Measurements from ENCODE around the gene SMTNL2.

Gene SMTNL2

DNA sequence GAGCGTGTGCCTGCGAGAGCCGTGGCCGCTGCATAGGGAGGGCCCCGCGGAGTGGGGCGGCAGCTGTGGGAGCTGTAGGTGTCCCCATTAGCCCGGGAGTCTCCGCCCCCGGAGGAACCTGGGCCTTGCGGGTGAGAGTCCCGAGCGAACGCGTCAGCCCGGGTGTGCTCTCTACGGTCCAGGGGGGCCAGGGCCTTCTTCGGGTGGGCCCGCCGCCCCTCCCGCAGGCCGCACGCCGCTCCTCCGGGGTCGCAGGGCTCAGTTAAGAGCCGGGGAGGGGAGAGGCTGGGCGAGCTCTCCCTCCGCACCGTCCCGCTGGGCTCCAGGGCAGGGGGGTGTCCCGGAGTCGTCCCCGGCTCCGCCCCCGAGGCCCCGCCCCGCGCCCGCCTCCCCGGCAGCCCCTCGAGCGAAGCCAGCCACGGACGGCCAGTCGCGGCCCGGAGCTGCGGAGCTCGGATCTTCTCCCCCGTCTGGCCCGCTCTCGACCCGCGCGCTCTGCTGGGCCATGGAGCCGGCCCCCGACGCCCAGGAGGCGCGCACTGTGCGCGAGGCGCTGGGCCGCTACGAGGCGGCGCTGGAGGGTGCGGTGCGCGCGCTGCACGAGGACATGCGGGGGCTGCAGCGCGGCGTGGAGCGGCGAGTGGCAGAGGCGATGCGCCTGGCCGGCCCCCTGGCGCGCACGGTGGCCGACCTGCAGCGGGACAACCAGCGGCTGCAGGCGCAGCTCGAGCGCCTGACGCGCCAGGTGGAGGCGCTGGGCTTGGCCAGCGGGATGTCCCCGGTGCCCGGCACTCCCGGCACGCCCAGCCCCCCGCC, at the start of gene SMTNL2:
TSS of gene SMTNL2 (plus strand) at position 429 of the 816 bp plus-strand sequence. CDS start at position 506, 77 bp downstream.
- no peak for DNase-seq

DNA sequence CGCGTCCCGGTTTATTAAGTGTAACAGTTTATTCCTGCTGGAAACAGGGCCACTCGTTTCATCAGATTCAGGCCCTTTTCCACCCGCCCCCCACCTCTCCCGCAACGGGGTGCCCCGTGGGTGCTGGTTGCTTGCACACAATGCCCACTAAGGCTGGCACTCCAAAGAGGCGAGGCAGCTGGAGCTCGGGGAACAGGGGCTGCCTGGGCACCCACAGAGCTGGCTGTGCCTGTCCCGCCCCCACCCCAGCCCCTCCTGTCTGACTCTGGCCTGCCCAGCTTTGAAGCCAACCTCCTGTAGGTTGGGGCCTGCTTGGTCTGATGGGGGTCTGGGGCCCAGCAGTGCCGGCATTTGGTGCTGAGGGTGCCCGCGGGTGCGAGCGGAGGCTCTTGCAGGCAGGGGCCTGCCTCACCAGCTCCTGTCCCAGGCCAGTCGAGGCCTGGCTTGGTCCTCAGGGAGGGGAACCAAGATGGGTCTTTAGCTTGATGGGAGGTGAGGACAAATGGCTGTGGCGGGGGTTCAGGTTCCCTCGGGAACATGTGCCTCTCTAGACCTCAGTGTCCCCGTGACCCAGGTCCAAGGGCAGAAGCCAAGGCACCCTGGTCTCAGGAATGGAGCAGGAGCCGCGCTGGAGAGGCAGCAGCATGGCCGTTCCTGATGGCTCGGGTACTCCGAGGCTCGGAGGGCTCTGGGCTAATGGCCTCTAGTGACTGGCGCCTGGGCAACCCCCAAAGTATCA, 49.2 kb upstream of the SMTNL2 start:
- no peak for DNase-seq

DNA sequence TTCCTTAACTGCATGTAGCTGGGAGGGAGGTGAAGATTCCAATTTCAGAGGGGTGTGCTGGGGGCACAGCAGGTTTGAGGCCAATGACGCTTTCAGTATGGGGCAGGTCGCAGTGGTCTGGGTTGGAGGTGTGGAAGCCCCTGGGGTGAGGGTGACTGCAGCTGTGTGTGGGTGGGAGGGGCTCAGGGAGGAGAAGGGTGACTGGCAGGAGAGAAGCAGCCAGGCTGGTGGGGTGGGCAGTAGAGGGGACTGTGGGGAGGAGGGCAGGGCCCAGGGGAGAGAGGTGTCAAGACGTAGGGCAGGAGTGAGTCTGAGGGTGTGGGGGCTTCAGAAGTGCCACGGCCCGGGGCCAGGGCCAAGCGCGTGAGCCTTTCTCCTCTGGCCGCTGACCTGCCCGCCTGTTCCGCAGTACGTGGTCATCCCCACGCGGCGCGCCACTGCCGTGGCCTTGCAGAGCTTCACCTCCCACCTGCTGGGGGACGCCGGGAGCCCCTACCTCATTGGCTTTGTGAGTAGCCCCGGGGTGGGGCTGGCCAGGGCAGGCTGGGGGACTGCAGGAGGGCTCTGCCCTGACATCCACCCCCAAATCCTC, 48.6 kb upstream of the SMTNL2 start:
- DNase-seq, result no peak

DNA sequence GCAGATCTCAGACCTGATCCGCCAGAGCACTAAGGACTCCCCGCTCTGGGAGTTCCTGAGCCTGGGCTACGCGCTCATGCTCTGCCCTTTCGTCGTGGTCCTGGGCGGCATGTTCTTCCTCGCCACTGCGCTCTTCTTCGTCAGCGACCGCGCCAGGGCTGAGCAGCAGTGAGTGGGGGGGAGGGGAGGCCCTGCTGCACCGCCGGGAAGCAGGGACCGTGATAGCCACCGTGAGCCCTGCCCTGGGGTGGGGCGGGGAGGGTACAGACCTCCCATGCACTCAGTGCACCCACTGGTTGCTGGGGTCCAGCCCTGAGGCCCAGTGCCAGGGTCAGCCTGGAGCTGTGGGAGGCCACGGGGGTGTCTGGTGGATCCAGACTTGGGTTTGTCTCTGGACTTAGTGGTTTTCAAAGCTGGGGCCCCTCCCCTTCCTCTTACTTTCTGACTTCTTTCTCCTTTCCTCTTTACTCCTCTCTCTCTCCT, 48.0 kb upstream of the SMTNL2 start:
- DNase-seq, result no peak

DNA sequence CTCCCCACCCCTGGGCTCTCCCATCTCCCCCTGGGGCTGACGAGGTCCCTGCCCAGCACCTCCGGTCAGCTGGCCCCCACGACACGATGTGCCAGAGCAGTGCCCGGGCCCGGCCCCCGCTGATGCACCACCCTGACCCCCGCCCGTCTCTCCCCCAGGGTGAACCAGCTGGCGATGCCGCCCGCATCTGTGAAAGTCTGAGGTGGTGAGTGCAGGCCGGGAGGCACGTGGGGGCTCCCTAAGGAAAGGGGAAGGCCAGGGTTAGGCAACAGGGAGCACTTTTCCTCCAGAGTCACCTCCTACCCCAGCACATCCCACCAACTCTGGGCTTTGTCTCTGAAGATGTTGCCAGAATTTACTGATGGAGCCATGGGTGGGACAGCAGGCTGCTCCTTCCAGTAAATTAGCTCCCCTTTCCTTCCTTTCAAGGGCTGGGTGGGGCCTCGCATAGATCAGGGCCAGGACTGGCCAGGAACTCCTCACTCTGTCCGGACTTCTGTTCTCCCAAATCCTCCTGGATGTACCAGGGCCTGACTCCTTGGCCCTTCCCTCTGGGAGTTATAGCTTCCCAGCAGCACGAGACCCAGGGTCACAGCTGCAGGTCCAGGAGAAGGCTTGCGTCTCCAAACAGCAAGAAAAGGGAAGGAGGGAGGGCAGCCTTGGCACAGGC, 47.5 kb upstream of the SMTNL2 start:
- DNase-seq, result no peak

DNA sequence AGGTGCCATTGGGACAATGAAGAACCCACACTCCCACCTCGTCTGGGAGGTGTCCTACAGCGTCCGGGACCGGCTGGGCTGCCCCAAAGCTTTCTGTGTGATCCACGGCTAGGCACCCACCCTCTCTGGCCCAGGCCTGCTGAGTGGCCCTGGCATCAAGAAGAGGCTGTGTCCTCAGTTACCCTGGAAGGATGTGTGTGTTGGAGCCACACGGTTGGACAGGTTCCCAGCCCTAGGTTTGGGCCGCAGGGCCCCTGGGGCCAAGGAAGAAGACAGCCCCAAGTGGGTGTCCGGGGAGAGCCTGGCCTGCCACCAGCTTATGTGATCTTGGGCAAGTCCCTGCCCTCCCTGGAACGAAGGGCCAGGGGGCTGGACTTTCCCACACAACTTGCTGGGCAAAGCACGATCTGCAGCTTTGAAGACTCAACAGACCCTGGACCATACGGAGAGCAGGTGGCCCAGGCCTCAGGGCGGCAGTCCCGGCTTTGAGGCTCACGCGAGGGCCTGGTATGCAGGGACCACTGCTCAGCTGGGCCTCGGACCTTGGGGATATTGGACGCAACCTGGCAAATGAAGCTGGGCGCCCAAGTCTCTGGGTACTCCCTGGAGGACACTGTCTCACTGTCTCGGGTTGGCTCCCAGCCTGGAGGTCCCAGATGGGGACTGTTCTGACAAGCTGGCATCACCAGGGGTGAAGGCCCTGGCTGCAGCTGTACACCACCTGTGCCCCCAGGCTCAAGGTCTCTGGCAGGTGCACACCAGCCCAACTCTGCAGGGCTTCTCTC, 46.7 kb upstream of the SMTNL2 start:
- DNase-seq, result no peak

DNA sequence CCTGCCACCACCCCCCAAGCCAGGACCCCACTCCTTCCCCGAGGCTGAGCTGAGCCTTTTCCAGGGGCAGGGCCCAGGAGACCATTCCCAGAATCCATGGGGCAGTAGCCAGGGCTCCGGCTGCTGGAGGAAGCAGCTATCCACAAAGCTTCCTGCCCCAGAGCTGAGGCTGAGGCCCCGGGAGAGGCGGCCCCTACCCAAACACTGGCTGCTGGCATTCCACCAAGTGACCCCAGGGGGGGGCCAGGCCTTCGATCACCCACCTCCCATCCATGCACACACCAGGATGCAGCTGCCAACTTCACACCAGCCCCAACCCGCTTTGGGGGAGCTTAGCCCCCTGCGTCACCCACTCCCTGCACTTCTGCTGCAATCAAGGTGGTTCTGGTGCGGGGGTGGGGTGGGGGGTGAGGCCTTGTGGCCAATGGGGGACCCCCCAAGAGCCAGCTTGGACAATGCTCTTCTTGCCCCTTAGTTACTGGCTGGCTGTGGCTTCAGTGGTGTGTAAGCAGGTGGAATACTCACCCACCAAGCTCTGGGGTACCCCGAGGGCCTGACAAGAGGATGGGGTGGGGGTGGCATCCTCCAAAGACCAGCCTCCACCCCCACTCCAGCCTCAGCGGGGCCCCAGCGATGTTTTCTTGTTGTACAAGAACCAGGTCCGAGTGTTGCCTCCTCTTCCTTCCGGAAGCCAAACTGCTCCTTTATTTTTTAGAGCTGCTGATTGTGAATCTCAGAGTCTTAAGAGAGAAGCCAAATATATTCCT, 45.9 kb upstream of the SMTNL2 start:
- no peak for DNase-seq

DNA sequence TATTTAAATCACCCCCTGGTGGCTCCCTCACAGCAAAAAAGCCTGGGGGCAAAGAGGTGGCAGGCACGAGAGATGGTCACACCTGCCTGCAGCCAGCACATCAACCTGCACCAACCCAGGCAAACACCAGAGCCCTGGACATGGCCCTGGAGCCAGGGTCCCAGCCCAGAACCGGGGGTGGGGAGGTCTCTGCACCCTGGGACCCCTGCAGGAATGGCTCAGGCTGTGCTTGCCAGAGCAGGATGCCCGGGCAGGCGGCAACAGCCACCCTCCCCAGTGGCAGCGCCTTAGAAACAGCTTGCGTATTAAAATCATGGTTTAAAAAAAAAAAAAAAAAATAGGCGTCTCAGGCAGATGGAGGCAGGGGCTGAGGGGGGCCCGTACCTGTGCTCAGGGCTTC, 45.3 kb upstream of the SMTNL2 start:
- DNase-seq, result no peak

DNA sequence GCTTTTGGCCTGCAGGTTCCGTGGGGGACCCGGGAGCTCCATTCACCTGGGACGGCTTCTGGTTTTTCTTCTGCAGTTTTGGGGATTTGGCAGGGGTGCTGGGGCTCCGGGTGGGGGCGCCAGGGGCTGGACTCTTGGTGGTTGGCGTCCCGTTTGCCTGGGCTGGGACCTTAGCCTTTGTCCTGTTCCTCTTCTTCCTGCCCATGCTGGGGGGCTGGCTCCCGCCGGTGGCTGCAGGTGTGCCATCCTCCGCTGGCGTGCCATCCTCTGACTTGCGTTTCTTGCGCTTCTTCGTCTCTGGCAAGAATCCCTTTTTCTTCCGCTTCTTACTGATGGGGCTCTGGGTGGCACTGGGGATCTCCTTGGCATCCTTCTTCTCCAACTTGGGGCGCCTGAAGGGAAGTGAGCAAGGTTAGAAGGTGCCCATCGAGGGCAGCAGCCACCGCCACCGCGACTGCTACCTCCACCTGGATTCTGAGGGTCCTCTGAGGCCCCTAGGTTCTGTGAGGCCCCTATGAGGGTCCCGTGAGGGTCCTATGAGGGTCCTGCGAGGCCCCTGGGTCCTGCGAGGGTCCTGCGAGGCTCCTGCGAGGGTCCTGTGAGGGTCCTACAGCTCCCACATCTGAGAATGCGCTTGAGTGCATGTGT, 44.6 kb upstream of the SMTNL2 start:
- no peak for DNase-seq

DNA sequence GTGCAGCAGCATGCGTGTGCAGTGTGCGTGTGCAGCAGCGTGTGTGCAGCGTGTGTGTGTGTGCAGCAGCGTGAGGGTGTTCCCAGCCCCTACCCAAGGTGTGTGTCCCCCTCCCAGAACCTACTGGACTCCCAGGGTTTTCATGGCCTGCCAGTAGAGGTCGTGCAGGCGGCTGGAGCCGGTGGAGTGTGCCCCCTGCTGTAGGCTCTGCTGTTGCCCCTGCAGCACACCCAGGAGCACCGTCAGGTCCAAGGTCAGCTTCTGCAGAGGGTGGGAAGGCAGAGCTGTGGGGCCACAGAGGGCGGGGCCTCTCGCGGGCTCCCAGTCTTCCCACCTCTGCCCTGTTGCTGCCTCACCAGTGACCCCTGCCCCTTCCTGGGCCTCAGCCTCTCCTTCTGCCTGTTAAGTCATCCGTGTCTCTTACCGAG, 44.1 kb upstream of the SMTNL2 start:
- DNase-seq, result no peak

DNA sequence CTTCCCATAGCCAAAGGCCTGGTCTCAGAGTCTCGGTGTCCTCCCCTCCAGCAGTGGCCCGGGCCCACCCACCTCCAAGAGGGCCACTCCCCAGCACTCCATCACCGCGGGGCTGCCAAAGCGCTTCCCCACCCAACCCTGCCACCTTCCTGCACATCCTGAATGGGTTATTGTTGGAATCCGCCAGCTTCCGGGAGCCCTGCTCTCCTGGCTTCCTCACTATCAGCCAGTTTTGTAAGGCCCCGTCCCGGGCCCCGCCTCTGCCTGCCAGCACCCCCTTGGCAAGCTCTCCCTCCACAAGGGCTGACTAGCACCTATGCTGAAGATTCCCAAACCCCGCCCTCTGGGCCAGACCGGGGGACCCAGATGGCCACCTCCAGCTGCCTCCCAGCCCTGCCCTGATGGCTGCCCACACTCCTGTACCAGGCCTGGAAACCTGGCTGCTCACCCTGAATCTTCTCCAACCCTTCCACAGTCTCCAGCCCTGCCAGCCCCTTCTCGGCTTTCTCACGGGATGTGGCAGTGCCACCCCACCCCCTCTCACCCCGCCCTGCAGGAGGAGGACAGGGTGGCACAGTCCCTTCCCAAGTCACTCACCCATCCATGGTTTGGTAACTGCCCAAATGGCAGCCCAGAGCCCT, 43.5 kb upstream of the SMTNL2 start:
- no peak for DNase-seq

DNA sequence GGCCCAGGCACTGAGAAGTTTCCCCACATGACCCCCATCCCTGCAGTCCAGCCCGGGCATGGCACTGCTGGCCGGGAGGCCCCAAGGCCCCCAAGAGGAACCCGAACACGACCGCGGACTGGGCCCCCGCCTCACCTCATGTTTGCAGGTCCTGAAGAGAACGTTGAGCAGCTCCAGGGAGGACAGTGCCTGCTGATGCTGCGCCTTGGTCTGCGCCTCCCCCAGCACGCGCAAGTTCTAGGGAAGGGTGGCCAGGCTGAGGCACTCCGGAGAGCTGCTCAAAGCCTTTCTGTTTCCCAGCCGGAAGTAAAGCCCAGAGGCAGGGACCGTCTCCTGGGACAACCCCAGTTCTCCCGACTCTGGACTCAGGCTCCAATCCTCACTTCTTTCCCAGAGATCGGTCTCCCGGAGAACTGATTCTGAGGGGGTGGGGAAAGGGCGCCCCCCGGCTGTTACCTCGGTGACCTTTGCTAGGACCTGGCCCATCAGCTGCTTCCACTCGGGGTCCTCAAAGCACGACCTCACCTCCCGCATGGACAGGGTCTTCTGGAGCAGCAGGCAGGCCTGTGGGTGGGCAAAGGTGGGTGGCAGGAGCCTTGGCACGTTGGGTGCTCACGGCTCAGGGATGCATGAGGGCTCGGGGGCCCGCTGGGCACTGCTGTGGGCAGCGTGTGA, 42.9 kb upstream of the SMTNL2 start:
- no peak for DNase-seq

DNA sequence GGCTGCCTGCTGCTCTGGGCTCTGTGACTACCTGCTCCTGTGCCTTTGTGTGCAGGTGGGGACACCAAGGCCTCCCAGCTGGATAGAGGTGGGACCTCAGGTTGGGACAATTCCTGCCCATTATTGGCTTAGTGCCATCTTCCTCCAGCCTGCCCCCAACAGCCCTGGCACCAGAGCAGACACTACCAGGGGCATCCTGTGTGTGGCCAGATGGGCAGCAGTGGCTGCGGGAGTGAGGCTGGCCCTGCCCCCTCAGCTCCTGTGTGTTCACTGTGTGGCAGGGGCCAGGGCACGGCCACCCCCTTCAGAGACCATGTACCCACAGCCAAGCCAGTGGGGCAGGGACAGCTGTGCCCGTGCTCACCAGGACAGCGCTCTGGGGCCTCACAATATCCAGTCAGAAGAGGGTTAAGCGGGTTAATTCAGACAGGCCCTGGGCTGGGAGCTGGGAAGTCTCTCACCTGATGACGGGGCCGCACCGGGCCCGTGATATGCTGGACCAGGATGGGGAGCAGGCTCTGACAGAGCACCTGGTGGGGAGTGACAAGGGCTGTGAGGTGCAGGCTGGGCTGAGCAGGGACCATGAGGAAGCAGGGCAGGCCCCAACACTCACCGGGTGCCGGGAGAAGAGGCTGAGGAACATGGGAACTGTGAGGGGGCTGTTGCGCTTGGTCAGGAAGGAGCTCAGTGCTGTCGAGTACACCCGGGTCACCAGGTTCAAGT, 42.2 kb upstream of the SMTNL2 start:
- DNase-seq, result no peak

DNA sequence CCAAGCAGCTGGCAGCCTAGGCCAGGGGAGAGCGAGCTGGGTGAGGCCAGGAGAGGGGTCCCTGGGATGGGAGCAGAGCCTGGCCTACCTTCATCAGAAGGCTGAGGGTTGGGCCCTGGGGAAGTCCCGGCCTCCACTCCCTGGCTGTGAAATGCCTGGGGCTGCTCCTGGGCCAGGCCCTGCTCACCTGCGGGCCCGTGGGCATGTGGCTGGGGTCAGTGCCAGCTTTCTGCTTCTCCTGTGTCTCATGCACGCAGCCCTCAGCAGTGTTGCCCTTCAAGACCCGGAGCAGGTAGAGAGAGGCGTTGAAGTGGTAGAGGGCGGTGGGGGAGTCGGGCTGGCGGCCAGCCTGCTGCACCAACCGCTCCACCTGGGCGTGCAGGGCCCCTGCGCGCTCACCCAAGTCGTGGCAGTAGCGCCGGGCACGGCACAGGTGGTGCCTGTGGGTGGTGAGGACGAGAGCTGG, 41.6 kb upstream of the SMTNL2 start:
- no peak for DNase-seq

DNA sequence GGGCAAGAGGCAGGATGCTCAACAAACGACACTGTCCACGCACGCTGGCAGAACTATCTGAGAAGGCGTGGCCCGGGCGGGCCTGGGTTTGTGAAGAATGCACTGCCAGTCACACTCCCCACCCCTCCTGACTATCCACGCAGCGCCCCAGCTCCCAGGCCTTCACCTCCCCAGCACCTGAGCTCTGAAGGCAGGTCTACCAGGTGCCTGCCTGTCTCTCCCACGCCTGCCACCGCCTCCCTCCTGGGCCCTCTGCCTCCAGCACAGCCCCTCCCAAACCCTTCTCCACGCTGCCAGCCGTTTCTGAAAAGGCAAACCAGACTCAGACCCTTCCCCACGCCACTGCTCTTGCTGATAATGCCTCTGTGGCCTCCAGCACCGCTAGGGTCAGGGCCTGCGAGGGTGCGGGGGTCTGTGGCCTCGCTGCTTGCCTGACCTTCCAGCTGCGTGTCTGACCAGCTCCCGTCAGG, 40.7 kb upstream of the SMTNL2 start:
- no peak for DNase-seq

DNA sequence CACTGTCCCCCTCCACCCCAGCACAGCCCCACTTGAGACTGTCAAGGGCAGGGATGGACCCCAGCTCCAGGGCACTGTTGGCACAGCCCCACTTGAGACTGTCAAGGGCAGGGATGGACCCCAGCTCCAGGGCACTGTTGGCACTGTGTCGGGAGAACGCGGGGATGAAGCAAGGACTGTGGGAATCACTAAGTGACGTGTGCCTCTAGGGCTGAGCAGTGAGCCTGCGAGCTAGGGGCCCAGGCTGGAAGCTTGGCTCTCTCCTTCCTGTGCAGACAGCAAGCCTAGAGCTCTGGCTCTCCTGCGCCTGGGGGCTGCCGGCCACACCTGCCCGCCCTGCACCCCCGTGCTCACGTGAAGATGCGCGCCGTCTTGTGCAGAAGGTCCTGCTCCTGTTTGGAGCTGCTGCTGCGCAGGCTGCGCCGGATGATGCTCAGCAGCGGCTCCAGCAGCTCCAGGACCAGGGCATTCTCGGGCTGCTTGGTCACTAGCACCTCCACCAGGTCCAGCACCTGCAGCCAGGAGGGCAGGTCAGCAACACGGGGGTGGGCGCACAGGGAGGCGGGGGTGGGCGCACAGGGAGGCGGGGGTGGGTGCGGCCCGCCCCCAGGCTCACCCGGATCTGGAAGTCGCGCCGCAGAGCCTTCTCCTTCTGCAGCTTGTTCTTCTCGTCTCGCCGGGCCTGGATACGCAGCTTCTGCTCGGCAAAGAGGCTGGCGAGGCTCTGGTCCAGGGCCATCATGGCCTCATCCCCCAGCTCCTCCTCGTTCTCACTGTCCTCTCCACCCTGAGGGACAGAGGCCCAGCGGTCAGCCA, 40.0 kb upstream of the SMTNL2 start:
- no peak for DNase-seq

DNA sequence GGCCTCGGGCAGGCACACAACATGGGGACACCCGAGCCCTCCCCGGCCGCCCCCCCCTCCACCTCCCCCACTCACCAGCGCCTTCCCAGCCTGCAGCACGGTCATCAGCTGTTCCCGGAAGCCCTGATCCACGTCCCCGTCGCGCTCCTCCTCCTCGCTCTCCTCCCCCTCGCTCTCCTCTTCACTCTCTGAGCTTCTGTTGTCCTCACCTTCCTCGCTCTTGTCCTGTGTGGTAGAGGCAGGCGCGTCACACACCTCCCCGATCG, 39.4 kb upstream of the SMTNL2 start:
- no peak for DNase-seq

DNA sequence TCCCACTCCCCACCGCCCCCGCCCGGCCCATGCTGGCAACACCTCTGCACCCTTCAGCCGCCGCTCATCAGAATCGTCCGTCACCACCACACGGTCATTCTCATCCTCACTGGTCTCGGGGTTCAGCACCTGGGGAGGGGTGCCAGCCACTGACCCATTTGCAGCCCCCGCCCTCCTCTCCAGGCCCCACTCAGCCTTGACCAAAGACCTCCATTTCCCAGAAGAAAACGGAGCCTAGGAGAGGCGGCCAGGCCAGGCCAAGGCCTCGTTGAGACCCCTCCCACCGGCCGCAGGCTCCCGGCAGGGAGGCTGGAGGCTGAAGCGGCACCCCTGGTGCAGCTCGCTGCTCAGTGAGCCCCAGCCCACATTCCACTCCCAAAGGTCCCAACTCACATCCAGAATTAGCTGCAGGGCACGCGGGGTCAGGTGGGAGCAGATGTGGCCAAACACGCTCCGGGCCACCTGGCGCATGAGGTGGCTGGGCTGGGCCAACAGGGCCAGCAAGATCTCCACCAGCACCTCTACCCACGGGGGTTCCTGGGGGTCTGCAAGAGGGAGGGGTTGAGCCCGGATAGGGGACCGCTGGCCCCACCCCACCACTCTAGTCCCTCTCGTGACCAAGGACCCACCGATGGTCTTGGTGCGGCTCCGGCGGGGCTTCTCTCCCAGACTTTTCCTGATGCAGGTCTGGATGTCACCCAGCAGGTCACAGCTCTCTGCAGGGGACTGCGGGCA, 38.9 kb upstream of the SMTNL2 start:
- no peak for DNase-seq
